WTC11 (cell line): ENCODE measurements around the gene CAV1. TPM values are rescaled to one million over a fixed set of nuclear protein-coding genes. Genes with fewer than 3 reads are reported as not detected.

Experiments
- ATAC-seq: fragments of 200-7000 bp; cut with Tn5 transposase; 2 replicates; pipeline ENCODE4 v1.10.0; 2021; ENCODE audit warnings: mild to moderate bottlenecking, moderate library complexity
- CTCF ChIA-PET: fragments of 300-600 bp; sonication (Branson Sonifier 250); formaldehyde crosslinking; loops from one replicate; lab custom pipeline; 2021; ENCODE audit warnings: antibody characterized with exemption; lab: Charles Lee
- POLR2A ChIA-PET: fragments of 350-600 bp; sonication (Branson Sonifier 250); formaldehyde crosslinking; loops from one replicate; lab custom pipeline; 2021; ENCODE audit warnings: antibody characterized with exemption; lab: Charles Lee
- DNase-seq: peaks from one replicate; pipeline ENCODE4 v3.0.0; 2021; ENCODE audit warnings: low spot score
- H3K27ac Mint-ChIP-seq: 2 replicates; pipeline ENCODE4 v1.8.0; 2021; ENCODE audit warnings: mixed read lengths
- H3K27me3 Mint-ChIP-seq: 2 replicates; pipeline ENCODE4 v1.8.0; 2021; ENCODE audit warnings: low read depth, mild to moderate bottlenecking, moderate library complexity, mixed read lengths
- H3K36me3 Mint-ChIP-seq: 2 replicates; pipeline ENCODE4 v1.8.0; 2021; ENCODE audit warnings: mixed read lengths
- H3K4me1 Mint-ChIP-seq: 2 replicates; pipeline ENCODE4 v1.8.0; 2022; ENCODE audit warnings: mixed read lengths
- H3K4me3 Mint-ChIP-seq: 2 replicates; pipeline ENCODE4 v1.8.0; 2021; ENCODE audit warnings: mild to moderate bottlenecking, moderate library complexity, mixed read lengths
- H3K9me3 Mint-ChIP-seq: 2 replicates; pipeline ENCODE4 v1.8.0; 2021; ENCODE audit warnings: mixed read lengths
- ETV6 ChIP-seq: sonication (generic); formaldehyde crosslinking; IDR thresholded peaks from 2 replicates; pipeline ENCODE4 v1.8.1; 2022; ENCODE audit warnings: mild to moderate bottlenecking, missing genetic modification reagents
- HMGA2 ChIP-seq: fragments of 250-450 bp; sonication (Bioruptor Pico); IDR thresholded peaks from 2 replicates; pipeline ENCODE4 v1.4.0; 2021; ENCODE audit warnings: mild to moderate bottlenecking, moderate library complexity
- IRF2 ChIP-seq: sonication (generic); formaldehyde crosslinking; IDR thresholded peaks from 2 replicates; pipeline ENCODE4 v1.8.0; 2022; ENCODE audit warnings: low read depth, missing genetic modification reagents, borderline replicate concordance
- NFATC4 ChIP-seq: fragments of 250-450 bp; sonication (Bioruptor Pico); IDR thresholded peaks from 2 replicates; pipeline ENCODE4 v1.9.0; 2021; ENCODE audit warnings: mild to moderate bottlenecking
- OVOL2 ChIP-seq: fragments of 250-450 bp; sonication (Bioruptor Pico); IDR thresholded peaks from 2 replicates; pipeline ENCODE4 v1.9.0; 2021; ENCODE audit warnings: mild to moderate bottlenecking, borderline replicate concordance
- SMAD3 ChIP-seq: sonication (generic); formaldehyde crosslinking; IDR thresholded peaks from 2 replicates; pipeline ENCODE4 v1.8.0; 2022; ENCODE audit warnings: missing genetic modification reagents, mild to moderate bottlenecking, borderline replicate concordance
- TCF7 ChIP-seq: sonication (generic); formaldehyde crosslinking; IDR thresholded peaks from 2 replicates; pipeline ENCODE4 v1.8.0; 2022; ENCODE audit warnings: mild to moderate bottlenecking, low read depth, missing genetic modification reagents, moderate library complexity
- TP53 ChIP-seq: sonication (generic); formaldehyde crosslinking; IDR thresholded peaks from 2 replicates; pipeline ENCODE4 v1.8.1; 2023; ENCODE audit warnings: mild to moderate bottlenecking, missing genetic modification reagents
- total RNA-seq: library from RNA; stranded (reverse); gene quantifications from 3 replicates; pipeline ENCODE4 v1.2.3, GENCODE V29; 2021
- TF ChIP-seq, protein P1 (sequence below): sonication (generic); formaldehyde crosslinking; IDR thresholded peaks from 2 replicates; pipeline ENCODE4 v1.8.1; 2022; ENCODE audit warnings: missing genetic modification reagents, borderline replicate concordance
- TF ChIP-seq, protein P2 (sequence below): fragments of 250-450 bp; sonication (Bioruptor Pico); IDR thresholded peaks from 2 replicates; pipeline ENCODE4 v1.9.0; 2021; ENCODE audit warnings: mild to moderate bottlenecking, borderline replicate concordance
- TF ChIP-seq, protein P3 (sequence below): sonication (generic); formaldehyde crosslinking; conservative IDR thresholded peaks from 2 replicates; pipeline ENCODE4 v1.8.1; 2022; ENCODE audit warnings: mild to moderate bottlenecking, missing genetic modification reagents
- TF ChIP-seq, protein P4 (sequence below): fragments of 200-600 bp; IDR thresholded peaks from 2 replicates; pipeline ENCODE4 v1.8.0; 2022; ENCODE audit warnings: antibody characterized with exemption
- TF ChIP-seq, protein P5 (sequence below): sonication (generic); formaldehyde crosslinking; IDR thresholded peaks from 2 replicates; pipeline ENCODE4 v1.8.1; 2022; ENCODE audit warnings: low read depth, missing genetic modification reagents, borderline replicate concordance
- TF ChIP-seq, protein P6 (sequence below): fragments of 250-450 bp; sonication (Bioruptor Pico); conservative IDR thresholded peaks from 2 replicates; pipeline ENCODE4 v1.9.0; 2021; ENCODE audit warnings: mild to moderate bottlenecking
- TF ChIP-seq, protein P7 (sequence below): sonication (generic); formaldehyde crosslinking; IDR thresholded peaks from 2 replicates; pipeline ENCODE4 v1.8.0; 2022; ENCODE audit warnings: mild to moderate bottlenecking, missing genetic modification reagents
- TF ChIP-seq, protein P8 (sequence below): fragments of 250-450 bp; sonication (Bioruptor Pico); IDR thresholded peaks from 2 replicates; pipeline ENCODE4 v1.9.0; 2021; ENCODE audit warnings: mild to moderate bottlenecking

The CAV1 gene
- total RNA-seq, 1 experiment from 2014 or later: 19.7 TPM

DNA sequence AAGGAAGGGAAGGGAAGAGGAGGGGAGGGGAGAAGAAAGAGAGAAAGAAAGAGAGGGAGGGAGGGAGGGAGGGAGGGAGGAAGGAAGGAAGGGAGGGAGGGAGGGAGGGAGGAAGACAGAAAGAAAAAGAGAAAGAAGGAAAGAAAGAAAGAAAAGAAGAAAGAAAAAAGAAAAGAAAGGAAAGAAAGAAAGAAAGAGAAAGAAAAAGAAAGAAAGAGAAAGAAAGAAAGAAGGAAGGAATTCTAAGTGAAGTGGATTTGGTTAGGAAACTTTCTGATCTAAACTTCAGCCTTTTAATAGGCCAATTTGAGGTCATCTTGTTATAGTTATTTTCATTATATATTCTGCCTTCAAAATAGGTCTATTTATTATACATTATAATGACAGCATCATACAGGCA is 21.0 kb upstream of the CAV1 start:
- ChIA-PET CTCF (no interaction called here), POLR2A (no interaction called here)
- DNase-seq: no peak
- no peak for TF ChIP-seq HMGA2
- TF ChIP-seq, protein P1, sequence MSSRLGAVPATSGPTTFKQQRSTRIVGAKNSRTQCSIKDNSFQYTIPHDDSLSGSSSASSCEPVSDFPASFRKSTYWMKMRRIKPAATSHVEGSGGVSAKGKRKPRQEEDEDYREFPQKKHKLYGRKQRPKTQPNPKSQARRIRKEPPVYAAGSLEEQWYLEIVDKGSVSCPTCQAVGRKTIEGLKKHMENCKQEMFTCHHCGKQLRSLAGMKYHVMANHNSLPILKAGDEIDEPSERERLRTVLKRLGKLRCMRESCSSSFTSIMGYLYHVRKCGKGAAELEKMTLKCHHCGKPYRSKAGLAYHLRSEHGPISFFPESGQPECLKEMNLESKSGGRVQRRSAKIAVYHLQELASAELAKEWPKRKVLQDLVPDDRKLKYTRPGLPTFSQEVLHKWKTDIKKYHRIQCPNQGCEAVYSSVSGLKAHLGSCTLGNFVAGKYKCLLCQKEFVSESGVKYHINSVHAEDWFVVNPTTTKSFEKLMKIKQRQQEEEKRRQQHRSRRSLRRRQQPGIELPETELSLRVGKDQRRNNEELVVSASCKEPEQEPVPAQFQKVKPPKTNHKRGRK (CRISPR knock-in tag): no peak
- TF ChIP-seq, protein P2, sequence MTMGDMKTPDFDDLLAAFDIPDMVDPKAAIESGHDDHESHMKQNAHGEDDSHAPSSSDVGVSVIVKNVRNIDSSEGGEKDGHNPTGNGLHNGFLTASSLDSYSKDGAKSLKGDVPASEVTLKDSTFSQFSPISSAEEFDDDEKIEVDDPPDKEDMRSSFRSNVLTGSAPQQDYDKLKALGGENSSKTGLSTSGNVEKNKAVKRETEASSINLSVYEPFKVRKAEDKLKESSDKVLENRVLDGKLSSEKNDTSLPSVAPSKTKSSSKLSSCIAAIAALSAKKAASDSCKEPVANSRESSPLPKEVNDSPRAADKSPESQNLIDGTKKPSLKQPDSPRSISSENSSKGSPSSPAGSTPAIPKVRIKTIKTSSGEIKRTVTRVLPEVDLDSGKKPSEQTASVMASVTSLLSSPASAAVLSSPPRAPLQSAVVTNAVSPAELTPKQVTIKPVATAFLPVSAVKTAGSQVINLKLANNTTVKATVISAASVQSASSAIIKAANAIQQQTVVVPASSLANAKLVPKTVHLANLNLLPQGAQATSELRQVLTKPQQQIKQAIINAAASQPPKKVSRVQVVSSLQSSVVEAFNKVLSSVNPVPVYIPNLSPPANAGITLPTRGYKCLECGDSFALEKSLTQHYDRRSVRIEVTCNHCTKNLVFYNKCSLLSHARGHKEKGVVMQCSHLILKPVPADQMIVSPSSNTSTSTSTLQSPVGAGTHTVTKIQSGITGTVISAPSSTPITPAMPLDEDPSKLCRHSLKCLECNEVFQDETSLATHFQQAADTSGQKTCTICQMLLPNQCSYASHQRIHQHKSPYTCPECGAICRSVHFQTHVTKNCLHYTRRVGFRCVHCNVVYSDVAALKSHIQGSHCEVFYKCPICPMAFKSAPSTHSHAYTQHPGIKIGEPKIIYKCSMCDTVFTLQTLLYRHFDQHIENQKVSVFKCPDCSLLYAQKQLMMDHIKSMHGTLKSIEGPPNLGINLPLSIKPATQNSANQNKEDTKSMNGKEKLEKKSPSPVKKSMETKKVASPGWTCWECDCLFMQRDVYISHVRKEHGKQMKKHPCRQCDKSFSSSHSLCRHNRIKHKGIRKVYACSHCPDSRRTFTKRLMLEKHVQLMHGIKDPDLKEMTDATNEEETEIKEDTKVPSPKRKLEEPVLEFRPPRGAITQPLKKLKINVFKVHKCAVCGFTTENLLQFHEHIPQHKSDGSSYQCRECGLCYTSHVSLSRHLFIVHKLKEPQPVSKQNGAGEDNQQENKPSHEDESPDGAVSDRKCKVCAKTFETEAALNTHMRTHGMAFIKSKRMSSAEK (CRISPR knock-in tag): no peak
- TF ChIP-seq, protein P3, sequence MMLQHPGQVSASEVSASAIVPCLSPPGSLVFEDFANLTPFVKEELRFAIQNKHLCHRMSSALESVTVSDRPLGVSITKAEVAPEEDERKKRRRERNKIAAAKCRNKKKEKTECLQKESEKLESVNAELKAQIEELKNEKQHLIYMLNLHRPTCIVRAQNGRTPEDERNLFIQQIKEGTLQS: no peak
- TF ChIP-seq IRF2 (CRISPR knock-in tag): no peak
- no peak for TF ChIP-seq NFATC4 (CRISPR knock-in tag)
- TF ChIP-seq, protein P4, sequence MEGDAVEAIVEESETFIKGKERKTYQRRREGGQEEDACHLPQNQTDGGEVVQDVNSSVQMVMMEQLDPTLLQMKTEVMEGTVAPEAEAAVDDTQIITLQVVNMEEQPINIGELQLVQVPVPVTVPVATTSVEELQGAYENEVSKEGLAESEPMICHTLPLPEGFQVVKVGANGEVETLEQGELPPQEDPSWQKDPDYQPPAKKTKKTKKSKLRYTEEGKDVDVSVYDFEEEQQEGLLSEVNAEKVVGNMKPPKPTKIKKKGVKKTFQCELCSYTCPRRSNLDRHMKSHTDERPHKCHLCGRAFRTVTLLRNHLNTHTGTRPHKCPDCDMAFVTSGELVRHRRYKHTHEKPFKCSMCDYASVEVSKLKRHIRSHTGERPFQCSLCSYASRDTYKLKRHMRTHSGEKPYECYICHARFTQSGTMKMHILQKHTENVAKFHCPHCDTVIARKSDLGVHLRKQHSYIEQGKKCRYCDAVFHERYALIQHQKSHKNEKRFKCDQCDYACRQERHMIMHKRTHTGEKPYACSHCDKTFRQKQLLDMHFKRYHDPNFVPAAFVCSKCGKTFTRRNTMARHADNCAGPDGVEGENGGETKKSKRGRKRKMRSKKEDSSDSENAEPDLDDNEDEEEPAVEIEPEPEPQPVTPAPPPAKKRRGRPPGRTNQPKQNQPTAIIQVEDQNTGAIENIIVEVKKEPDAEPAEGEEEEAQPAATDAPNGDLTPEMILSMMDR: no peak
- TF ChIP-seq TP53 (CRISPR knock-in tag): no peak
- TF ChIP-seq, protein P5, sequence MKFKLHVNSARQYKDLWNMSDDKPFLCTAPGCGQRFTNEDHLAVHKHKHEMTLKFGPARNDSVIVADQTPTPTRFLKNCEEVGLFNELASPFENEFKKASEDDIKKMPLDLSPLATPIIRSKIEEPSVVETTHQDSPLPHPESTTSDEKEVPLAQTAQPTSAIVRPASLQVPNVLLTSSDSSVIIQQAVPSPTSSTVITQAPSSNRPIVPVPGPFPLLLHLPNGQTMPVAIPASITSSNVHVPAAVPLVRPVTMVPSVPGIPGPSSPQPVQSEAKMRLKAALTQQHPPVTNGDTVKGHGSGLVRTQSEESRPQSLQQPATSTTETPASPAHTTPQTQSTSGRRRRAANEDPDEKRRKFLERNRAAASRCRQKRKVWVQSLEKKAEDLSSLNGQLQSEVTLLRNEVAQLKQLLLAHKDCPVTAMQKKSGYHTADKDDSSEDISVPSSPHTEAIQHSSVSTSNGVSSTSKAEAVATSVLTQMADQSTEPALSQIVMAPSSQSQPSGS: no peak
- TF ChIP-seq SMAD3 (CRISPR knock-in tag): no peak
- TF ChIP-seq, protein P6, sequence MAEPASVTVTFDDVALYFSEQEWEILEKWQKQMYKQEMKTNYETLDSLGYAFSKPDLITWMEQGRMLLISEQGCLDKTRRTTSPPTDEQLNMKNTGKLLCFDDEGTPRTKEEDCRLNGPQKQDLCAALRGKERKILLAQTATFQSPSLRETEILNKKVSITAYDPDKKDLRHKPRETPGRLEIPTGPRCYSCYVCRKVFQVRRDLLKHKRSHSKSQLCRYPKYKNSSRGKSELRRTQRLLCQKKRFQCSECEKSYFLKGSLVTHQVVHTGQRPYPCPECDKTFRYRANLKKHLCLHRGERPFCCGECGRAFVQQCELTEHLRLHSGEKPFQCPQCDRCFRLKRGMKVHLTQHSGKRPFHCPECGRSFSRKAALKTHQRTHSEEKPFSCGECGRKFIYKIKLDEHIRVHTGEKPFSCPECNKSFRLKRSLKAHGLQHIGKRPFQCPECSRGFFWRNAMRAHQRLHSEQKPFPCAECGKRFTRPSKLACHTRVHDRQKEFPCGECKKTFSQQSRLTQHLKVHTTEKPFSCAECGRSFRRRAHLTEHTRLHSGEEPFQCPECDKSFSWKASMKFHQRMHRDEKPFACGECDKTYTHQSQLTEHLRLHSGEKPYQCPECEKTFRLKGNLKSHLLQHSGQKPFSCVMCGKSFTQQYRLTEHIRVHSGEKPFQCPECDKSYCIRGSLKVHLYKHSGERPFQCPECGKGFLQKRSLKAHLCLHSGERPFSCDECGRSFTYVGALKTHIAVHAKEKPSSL: no peak
- TF ChIP-seq TCF7 (CRISPR knock-in tag): no peak
- no peak for TF ChIP-seq OVOL2 (CRISPR knock-in tag)
- TF ChIP-seq, protein P7, sequence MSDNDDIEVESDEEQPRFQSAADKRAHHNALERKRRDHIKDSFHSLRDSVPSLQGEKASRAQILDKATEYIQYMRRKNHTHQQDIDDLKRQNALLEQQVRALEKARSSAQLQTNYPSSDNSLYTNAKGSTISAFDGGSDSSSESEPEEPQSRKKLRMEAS: no peak
- no peak for TF ChIP-seq ETV6 (CRISPR knock-in tag)
- TF ChIP-seq, protein P8, sequence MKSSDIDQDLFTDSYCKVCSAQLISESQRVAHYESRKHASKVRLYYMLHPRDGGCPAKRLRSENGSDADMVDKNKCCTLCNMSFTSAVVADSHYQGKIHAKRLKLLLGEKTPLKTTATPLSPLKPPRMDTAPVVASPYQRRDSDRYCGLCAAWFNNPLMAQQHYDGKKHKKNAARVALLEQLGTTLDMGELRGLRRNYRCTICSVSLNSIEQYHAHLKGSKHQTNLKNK (CRISPR knock-in tag): no peak
- H3K27ac Mint-ChIP-seq: no peak overlapping the region
- H3K27me3 Mint-ChIP-seq: peaks cover 26% of the 10 kb centered on the region
- H3K4me1 Mint-ChIP-seq: peaks cover 20% of the 10 kb centered on the region
- no peak for ATAC-seq
- no peak overlapping the region for H3K4me3 Mint-ChIP-seq
- no peaks in the 10 kb centered on the region for H3K9me3 Mint-ChIP-seq
- no peaks in the 10 kb centered on the region for H3K36me3 Mint-ChIP-seq
